Lower leg skin (tissue), 3 donors: ENCODE measurements around the gene KBTBD13.

Source experiments
- CTCF ChIP-seq, 3 donors: fragments of 450-650 bp; IDR thresholded peaks; one replicate each; pipeline ENCODE4 v1.5.1; 2016; ENCODE audit warnings: antibody characterized with exemption in 3 of 3, mild to moderate bottlenecking in 3 of 3, moderate library complexity in 2 of 3
- POLR2A ChIP-seq, 2 donors: fragments of 450-650 bp; IDR thresholded peaks; one replicate each; pipeline ENCODE4 v1.6.1; 2016 to 2017; ENCODE audit warnings: antibody characterized with exemption in 2 of 2, mild to moderate bottlenecking in 1 of 2, moderate library complexity in 1 of 2

GRCh38 chr15:65055201-65055870 is 21.2 kb upstream of the KBTBD13 start:
- no peak for TF ChIP-seq CTCF (IDR thresholded peaks at IDR 0.05)
- TF ChIP-seq POLR2A (IDR thresholded peaks at IDR 0.05): no peak
